AG20443 (cell line): Measurements from ENCODE around the gene EEF1AKMT2.

Experiments
- DNase-seq: peaks from one replicate; pipeline ENCODE4 v3.0.0; 2012; ENCODE audit warnings: low spot score, mixed read lengths

Gene EEF1AKMT2

GRCh38 chr10:124719213-124719851, 72.4 kb downstream of the EEF1AKMT2 start:
- peak; percentile 78 for DNase-seq

- DNase-seq: no peak
Measured at GRCh38 chr10:124717911-124718741, 73.6 kb downstream of the EEF1AKMT2 start.

GRCh38 chr10:124717041-124717757, 74.5 kb downstream of the EEF1AKMT2 start:
- DNase-seq: no peak

GRCh38 chr10:124716369-124716768, 75.3 kb downstream of the EEF1AKMT2 start:
- no peak for DNase-seq

GRCh38 chr10:124715439-124715838, 76.2 kb downstream of the EEF1AKMT2 start:
- no peak for DNase-seq

GRCh38 chr10:124713679-124714255, 77.9 kb downstream of the EEF1AKMT2 start:
- DNase-seq: no peak

GRCh38 chr10:124712704-124713407, 78.8 kb downstream of the EEF1AKMT2 start:
- no peak for DNase-seq

GRCh38 chr10:124711145-124711544, 80.5 kb downstream of the EEF1AKMT2 start:
- no peak for DNase-seq

- no peak for DNase-seq
Measured at GRCh38 chr10:124710266-124710881, 81.3 kb downstream of the EEF1AKMT2 start.

GRCh38 chr10:124709861-124710260, 81.8 kb downstream of the EEF1AKMT2 start:
- DNase-seq: no peak

GRCh38 chr10:124708922-124709520, 82.7 kb downstream of the EEF1AKMT2 start:
- no peak for DNase-seq

- no peak for DNase-seq
Measured at GRCh38 chr10:124708246-124708779, 83.4 kb downstream of the EEF1AKMT2 start.
